ENCODE results near the gene NEUROG2.
"Not testable (repeated sequence)": the region's sequence is repeated elsewhere in the genome, so short reads cannot be mapped to it uniquely, and the experiment has no call there.

The NEUROG2 gene

GRCh38 chr4:112516066-112516470, at the start of gene NEUROG2:
Gene NEUROG2 (minus strand): TSS chr4:112516180. CDS start chr4:112515475, 705 bp downstream.
- no peak for DNase-seq

- no peak for DNase-seq
Observed at GRCh38 chr4:112564706-112565270, 48.8 kb upstream of the NEUROG2 start.

- DNase-seq: no peak
Observed at GRCh38 chr4:112563431-112564200, 47.6 kb upstream of the NEUROG2 start.

GRCh38 chr4:112562254-112562879, 46.4 kb upstream of the NEUROG2 start:
- DNase-seq: no peak

- DNase-seq: no peak
Observed at GRCh38 chr4:112560084-112560483, 44.1 kb upstream of the NEUROG2 start.

- no peak for DNase-seq
Observed at GRCh38 chr4:112559053-112559452, 43.1 kb upstream of the NEUROG2 start.

GRCh38 chr4:112557676-112558411, 41.9 kb upstream of the NEUROG2 start:
- DNase-seq: no peak

GRCh38 chr4:112554271-112554670, 38.3 kb upstream of the NEUROG2 start:
- not testable (repeated sequence) for DNase-seq

GRCh38 chr4:112552668-112553067, 36.7 kb upstream of the NEUROG2 start:
- no peak for DNase-seq

GRCh38 chr4:112550728-112551127, 34.7 kb upstream of the NEUROG2 start:
- no peak for DNase-seq

GRCh38 chr4:112546476-112546875, 30.5 kb upstream of the NEUROG2 start:
- no peak for DNase-seq

- DNase-seq: no peak
Observed at GRCh38 chr4:112545346-112545745, 29.4 kb upstream of the NEUROG2 start.

GRCh38 chr4:112540695-112541094, 24.7 kb upstream of the NEUROG2 start:
- DNase-seq: no peak

- no peak for DNase-seq
Observed at GRCh38 chr4:112536123-112536522, 20.1 kb upstream of the NEUROG2 start.

GRCh38 chr4:112532267-112532666, 16.3 kb upstream of the NEUROG2 start:
- DNase-seq: no peak

GRCh38 chr4:112531146-112531545, 15.2 kb upstream of the NEUROG2 start:
- DNase-seq: no peak

GRCh38 chr4:112526061-112526460, 10.1 kb upstream of the NEUROG2 start:
- DNase-seq: no peak

- DNase-seq: peak; percentile 74
Observed at GRCh38 chr4:112523764-112524505, 8.0 kb upstream of the NEUROG2 start.

GRCh38 chr4:112523008-112523721, 7.2 kb upstream of the NEUROG2 start:
- peak; percentile 51 for DNase-seq

GRCh38 chr4:112522431-112522830, 6.5 kb upstream of the NEUROG2 start:
- DNase-seq: not testable (repeated sequence)

GRCh38 chr4:112521123-112522023, 5.4 kb upstream of the NEUROG2 start:
- DNase-seq: no peak
